SK-N-SH (cell line): ENCODE results near the gene C4BPB.

Experiments used
- CHD2 ChIP-seq: fragments of 150-350 bp; IDR thresholded peaks from 2 replicates; pipeline ENCODE4 v1.6.1; 2018; ENCODE audit warnings: low read length; ENCODE audit not compliant: partially characterized antibody
- EZH2phosphoT487 ChIP-seq: fragments of 200-600 bp; sonication (generic); IDR thresholded peaks from 2 replicates; pipeline ENCODE4 v1.6.1; 2017; ENCODE audit warnings: low read depth, mixed run types, mild to moderate bottlenecking, antibody characterized with exemption, moderate library complexity, borderline replicate concordance
- JUND ChIP-seq: IDR thresholded peaks from 2 replicates; pipeline ENCODE4 v1.4.0; 2012
- NFIC ChIP-seq: IDR thresholded peaks from 2 replicates; pipeline ENCODE4 v1.4.0; 2012; ENCODE audit warnings: borderline replicate concordance
- NRF1 ChIP-seq: IDR thresholded peaks from 2 replicates; pipeline ENCODE4 v1.6.1; 2012; ENCODE audit warnings: low read depth, mild to moderate bottlenecking, low read length
- POLR2AphosphoS5 ChIP-seq: IDR thresholded peaks from 2 replicates; pipeline ENCODE4 v1.6.1; 2012; ENCODE audit warnings: low read depth, low read length
- RFX5 ChIP-seq: IDR thresholded peaks from 2 replicates; pipeline ENCODE4 v1.6.1; 2012; ENCODE audit warnings: mild to moderate bottlenecking, improper control_type of control experiment, low read length
- SIN3A ChIP-seq: IDR thresholded peaks from 2 replicates; pipeline ENCODE4 v1.6.1; 2012; ENCODE audit warnings: low read depth, mild to moderate bottlenecking, low read length, moderate library complexity, borderline replicate concordance
- SMC3 ChIP-seq: IDR thresholded peaks from 2 replicates; pipeline ENCODE4 v1.6.1; 2012; ENCODE audit warnings: low read depth, low read length, improper control_type of control experiment
- TAF1 ChIP-seq: IDR thresholded peaks from 2 replicates; pipeline ENCODE4 v1.6.1; 2012; ENCODE audit warnings: low read depth, mild to moderate bottlenecking, low read length, moderate library complexity, borderline replicate concordance
- TEAD4 ChIP-seq: IDR thresholded peaks from 2 replicates; pipeline ENCODE4 v1.4.0; 2012; ENCODE audit warnings: mild to moderate bottlenecking, borderline replicate concordance; ENCODE audit not compliant: insufficient read depth
- TF ChIP-seq, protein P1 (sequence below): fragments of 200-600 bp; sonication (generic); IDR thresholded peaks from 2 replicates; pipeline ENCODE4 v1.6.1; 2017; ENCODE audit warnings: antibody characterized with exemption, mild to moderate bottlenecking, moderate library complexity
- TF ChIP-seq, protein P2 (sequence below): IDR thresholded peaks from 2 replicates; pipeline ENCODE4; 2012
- TF ChIP-seq, protein P3 (sequence below): IDR thresholded peaks from 2 replicates; pipeline ENCODE4 v1.6.1; 2012; ENCODE audit warnings: mild to moderate bottlenecking, low read depth, low read length, moderate library complexity

DNA sequence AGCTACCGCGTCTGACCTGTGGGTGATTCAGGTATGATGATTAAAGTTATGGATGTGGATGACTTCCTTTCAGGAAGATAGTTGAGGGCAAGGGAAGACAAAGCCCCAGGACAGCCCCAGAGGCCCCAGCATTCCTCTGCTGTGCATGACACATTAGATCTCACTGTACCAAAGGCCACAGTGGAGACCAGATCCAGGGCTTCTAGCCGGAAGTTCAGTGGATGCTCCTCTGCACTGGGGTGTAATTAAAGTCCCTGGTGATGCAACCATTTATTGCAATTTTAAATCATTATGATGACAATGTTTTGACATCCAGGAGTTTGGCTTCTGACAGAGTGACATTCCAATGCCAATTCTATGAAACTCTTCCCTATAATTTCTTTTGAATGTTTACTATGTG is 20.3 kb downstream of the C4BPB start:
- TF ChIP-seq, protein P1, sequence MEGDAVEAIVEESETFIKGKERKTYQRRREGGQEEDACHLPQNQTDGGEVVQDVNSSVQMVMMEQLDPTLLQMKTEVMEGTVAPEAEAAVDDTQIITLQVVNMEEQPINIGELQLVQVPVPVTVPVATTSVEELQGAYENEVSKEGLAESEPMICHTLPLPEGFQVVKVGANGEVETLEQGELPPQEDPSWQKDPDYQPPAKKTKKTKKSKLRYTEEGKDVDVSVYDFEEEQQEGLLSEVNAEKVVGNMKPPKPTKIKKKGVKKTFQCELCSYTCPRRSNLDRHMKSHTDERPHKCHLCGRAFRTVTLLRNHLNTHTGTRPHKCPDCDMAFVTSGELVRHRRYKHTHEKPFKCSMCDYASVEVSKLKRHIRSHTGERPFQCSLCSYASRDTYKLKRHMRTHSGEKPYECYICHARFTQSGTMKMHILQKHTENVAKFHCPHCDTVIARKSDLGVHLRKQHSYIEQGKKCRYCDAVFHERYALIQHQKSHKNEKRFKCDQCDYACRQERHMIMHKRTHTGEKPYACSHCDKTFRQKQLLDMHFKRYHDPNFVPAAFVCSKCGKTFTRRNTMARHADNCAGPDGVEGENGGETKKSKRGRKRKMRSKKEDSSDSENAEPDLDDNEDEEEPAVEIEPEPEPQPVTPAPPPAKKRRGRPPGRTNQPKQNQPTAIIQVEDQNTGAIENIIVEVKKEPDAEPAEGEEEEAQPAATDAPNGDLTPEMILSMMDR: no peak
- TF ChIP-seq POLR2AphosphoS5: no peak
- TF ChIP-seq TAF1: no peak
- no peak for TF ChIP-seq NRF1
- TF ChIP-seq JUND: no peak
- TF ChIP-seq TEAD4: no peak
- TF ChIP-seq CHD2: no peak
- TF ChIP-seq RFX5: no peak
- TF ChIP-seq, protein P2, sequence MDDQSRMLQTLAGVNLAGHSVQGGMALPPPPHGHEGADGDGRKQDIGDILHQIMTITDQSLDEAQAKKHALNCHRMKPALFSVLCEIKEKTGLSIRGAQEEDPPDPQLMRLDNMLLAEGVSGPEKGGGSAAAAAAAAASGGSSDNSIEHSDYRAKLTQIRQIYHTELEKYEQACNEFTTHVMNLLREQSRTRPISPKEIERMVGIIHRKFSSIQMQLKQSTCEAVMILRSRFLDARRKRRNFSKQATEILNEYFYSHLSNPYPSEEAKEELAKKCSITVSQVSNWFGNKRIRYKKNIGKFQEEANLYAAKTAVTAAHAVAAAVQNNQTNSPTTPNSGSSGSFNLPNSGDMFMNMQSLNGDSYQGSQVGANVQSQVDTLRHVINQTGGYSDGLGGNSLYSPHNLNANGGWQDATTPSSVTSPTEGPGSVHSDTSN: no peak
- TF ChIP-seq NFIC: no peak
- no peak for TF ChIP-seq SIN3A
- TF ChIP-seq SMC3: no peak
- TF ChIP-seq, protein P3, sequence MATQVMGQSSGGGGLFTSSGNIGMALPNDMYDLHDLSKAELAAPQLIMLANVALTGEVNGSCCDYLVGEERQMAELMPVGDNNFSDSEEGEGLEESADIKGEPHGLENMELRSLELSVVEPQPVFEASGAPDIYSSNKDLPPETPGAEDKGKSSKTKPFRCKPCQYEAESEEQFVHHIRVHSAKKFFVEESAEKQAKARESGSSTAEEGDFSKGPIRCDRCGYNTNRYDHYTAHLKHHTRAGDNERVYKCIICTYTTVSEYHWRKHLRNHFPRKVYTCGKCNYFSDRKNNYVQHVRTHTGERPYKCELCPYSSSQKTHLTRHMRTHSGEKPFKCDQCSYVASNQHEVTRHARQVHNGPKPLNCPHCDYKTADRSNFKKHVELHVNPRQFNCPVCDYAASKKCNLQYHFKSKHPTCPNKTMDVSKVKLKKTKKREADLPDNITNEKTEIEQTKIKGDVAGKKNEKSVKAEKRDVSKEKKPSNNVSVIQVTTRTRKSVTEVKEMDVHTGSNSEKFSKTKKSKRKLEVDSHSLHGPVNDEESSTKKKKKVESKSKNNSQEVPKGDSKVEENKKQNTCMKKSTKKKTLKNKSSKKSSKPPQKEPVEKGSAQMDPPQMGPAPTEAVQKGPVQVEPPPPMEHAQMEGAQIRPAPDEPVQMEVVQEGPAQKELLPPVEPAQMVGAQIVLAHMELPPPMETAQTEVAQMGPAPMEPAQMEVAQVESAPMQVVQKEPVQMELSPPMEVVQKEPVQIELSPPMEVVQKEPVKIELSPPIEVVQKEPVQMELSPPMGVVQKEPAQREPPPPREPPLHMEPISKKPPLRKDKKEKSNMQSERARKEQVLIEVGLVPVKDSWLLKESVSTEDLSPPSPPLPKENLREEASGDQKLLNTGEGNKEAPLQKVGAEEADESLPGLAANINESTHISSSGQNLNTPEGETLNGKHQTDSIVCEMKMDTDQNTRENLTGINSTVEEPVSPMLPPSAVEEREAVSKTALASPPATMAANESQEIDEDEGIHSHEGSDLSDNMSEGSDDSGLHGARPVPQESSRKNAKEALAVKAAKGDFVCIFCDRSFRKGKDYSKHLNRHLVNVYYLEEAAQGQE: no peak
- TF ChIP-seq EZH2phosphoT487: no peak
